HEK293 (cell line): ENCODE data around the gene USP1.

Experiments
- BCL11A ChIP-seq: fragments of 450-650 bp; formaldehyde crosslinking; IDR thresholded peaks from 2 replicates; pipeline ENCODE4 v1.5.1; 2016; ENCODE audit warnings: low read depth, missing biosample characterization, missing genetic modification characterization
- EGR2 ChIP-seq: fragments of 450-650 bp; formaldehyde crosslinking; IDR thresholded peaks from 2 replicates; pipeline ENCODE4 v1.5.1; 2016; ENCODE audit warnings: low read depth, missing biosample characterization, missing genetic modification characterization
- KLF16 ChIP-seq: fragments of 450-650 bp; formaldehyde crosslinking; IDR thresholded peaks from 2 replicates; pipeline ENCODE4 v1.5.1; 2017; ENCODE audit warnings: missing biosample characterization, missing genetic modification characterization
- KLF8 ChIP-seq: fragments of 450-650 bp; formaldehyde crosslinking; IDR thresholded peaks from 2 replicates; pipeline ENCODE4 v1.5.1; 2016; ENCODE audit warnings: missing biosample characterization, missing genetic modification characterization
- OVOL3 ChIP-seq: fragments of 450-650 bp; formaldehyde crosslinking; IDR thresholded peaks from 2 replicates; pipeline ENCODE4 v1.5.1; 2016; ENCODE audit warnings: missing biosample characterization, missing genetic modification characterization
- SCRT1 ChIP-seq: fragments of 450-650 bp; formaldehyde crosslinking; IDR thresholded peaks from 2 replicates; pipeline ENCODE4 v1.5.1; 2016; ENCODE audit warnings: missing biosample characterization, missing genetic modification characterization, borderline replicate concordance
- SCRT2 ChIP-seq: fragments of 450-650 bp; formaldehyde crosslinking; IDR thresholded peaks from 2 replicates; pipeline ENCODE4 v1.5.1; 2016; ENCODE audit warnings: missing biosample characterization, missing genetic modification characterization
- SP3 ChIP-seq: fragments of 450-650 bp; formaldehyde crosslinking; IDR thresholded peaks from 2 replicates; pipeline ENCODE4 v1.5.1; 2016; ENCODE audit warnings: missing biosample characterization, missing genetic modification characterization
- ZBTB8A ChIP-seq: fragments of 450-650 bp; formaldehyde crosslinking; IDR thresholded peaks from 2 replicates; pipeline ENCODE4 v1.5.1; 2016; ENCODE audit warnings: missing biosample characterization, missing genetic modification characterization
- ZFHX2 ChIP-seq: fragments of 450-650 bp; formaldehyde crosslinking; conservative IDR thresholded peaks from 2 replicates; pipeline ENCODE4 v1.5.1; 2016; ENCODE audit warnings: missing biosample characterization, missing genetic modification characterization
- ZFP3 ChIP-seq: fragments of 450-650 bp; formaldehyde crosslinking; IDR thresholded peaks from 2 replicates; pipeline ENCODE4 v1.5.1; 2016; ENCODE audit warnings: low read depth, missing biosample characterization, missing genetic modification characterization
- ZFP69B ChIP-seq: fragments of 450-650 bp; formaldehyde crosslinking; IDR thresholded peaks from 2 replicates; pipeline ENCODE4 v1.5.1; 2016; ENCODE audit warnings: missing biosample characterization, missing genetic modification characterization
- ZNF114 ChIP-seq: fragments of 450-650 bp; formaldehyde crosslinking; IDR thresholded peaks from 2 replicates; pipeline ENCODE4 v1.5.0; 2017; ENCODE audit warnings: missing biosample characterization, missing genetic modification characterization
- ZNF16 ChIP-seq: fragments of 450-650 bp; formaldehyde crosslinking; IDR thresholded peaks from 2 replicates; pipeline ENCODE4 v1.5.1; 2016; ENCODE audit warnings: low read depth, missing biosample characterization, missing genetic modification characterization
- ZNF174 ChIP-seq: fragments of 450-650 bp; formaldehyde crosslinking; IDR thresholded peaks from 2 replicates; pipeline ENCODE4 v1.5.0; 2017; ENCODE audit warnings: missing biosample characterization, mild to moderate bottlenecking, missing genetic modification characterization
- ZNF335 ChIP-seq: fragments of 450-650 bp; formaldehyde crosslinking; conservative IDR thresholded peaks from 2 replicates; pipeline ENCODE4 v1.5.1; 2016; ENCODE audit warnings: missing biosample characterization, missing genetic modification characterization
- ZNF394 ChIP-seq: fragments of 450-650 bp; formaldehyde crosslinking; IDR thresholded peaks from 2 replicates; pipeline ENCODE4 v1.5.1; 2016; ENCODE audit warnings: missing biosample characterization, missing genetic modification characterization, mild to moderate bottlenecking, moderate library complexity, borderline replicate concordance
- ZNF501 ChIP-seq: fragments of 450-650 bp; formaldehyde crosslinking; IDR thresholded peaks from 2 replicates; pipeline ENCODE4 v1.5.1; 2016; ENCODE audit warnings: missing biosample characterization, missing genetic modification characterization
- ZNF521 ChIP-seq: fragments of 450-650 bp; formaldehyde crosslinking; IDR thresholded peaks from 2 replicates; pipeline ENCODE4 v1.5.1; 2017; ENCODE audit warnings: missing biosample characterization, mild to moderate bottlenecking, missing genetic modification characterization
- ZNF610 ChIP-seq: fragments of 450-650 bp; formaldehyde crosslinking; IDR thresholded peaks from 2 replicates; pipeline ENCODE4 v1.5.1; 2016; ENCODE audit warnings: missing biosample characterization, missing genetic modification characterization, borderline replicate concordance
- ZNF660 ChIP-seq: fragments of 450-650 bp; IDR thresholded peaks from 2 replicates; pipeline ENCODE4 v1.5.1; 2018; ENCODE audit warnings: missing biosample characterization, mild to moderate bottlenecking, missing genetic modification characterization
- ZNF777 ChIP-seq: fragments of 450-650 bp; formaldehyde crosslinking; IDR thresholded peaks from 2 replicates; pipeline ENCODE4 v1.5.1; 2017; ENCODE audit warnings: missing biosample characterization, missing genetic modification characterization, borderline replicate concordance
- ZNF837 ChIP-seq: fragments of 450-650 bp; formaldehyde crosslinking; IDR thresholded peaks from 2 replicates; pipeline ENCODE4 v1.5.1; 2016; ENCODE audit warnings: missing biosample characterization, missing genetic modification characterization
- ZXDB ChIP-seq: fragments of 450-650 bp; formaldehyde crosslinking; IDR thresholded peaks from 2 replicates; pipeline ENCODE4 v1.5.1; 2016; ENCODE audit warnings: missing biosample characterization, missing genetic modification characterization
- TF ChIP-seq, protein P1 (sequence below): fragments of 450-650 bp; formaldehyde crosslinking; IDR thresholded peaks from 2 replicates; pipeline ENCODE4 v1.5.1; 2016; ENCODE audit warnings: missing biosample characterization, missing genetic modification characterization
- TF ChIP-seq, protein P2 (sequence below): fragments of 450-650 bp; formaldehyde crosslinking; optimal IDR thresholded peaks from 2 replicates; pipeline ENCODE3; 2016; ENCODE audit warnings: missing biosample characterization, mild to moderate bottlenecking, missing genetic modification characterization
- TF ChIP-seq, protein P3 (sequence below): fragments of 450-650 bp; IDR thresholded peaks from 2 replicates; pipeline ENCODE4 v1.5.1; 2018; ENCODE audit warnings: missing biosample characterization, mild to moderate bottlenecking, missing genetic modification characterization
- TF ChIP-seq, protein P4 (sequence below): fragments of 450-650 bp; formaldehyde crosslinking; conservative IDR thresholded peaks from 2 replicates; pipeline ENCODE4 v1.5.1; 2016; ENCODE audit warnings: low read depth, missing biosample characterization, missing genetic modification characterization

Gene USP1

DNA sequence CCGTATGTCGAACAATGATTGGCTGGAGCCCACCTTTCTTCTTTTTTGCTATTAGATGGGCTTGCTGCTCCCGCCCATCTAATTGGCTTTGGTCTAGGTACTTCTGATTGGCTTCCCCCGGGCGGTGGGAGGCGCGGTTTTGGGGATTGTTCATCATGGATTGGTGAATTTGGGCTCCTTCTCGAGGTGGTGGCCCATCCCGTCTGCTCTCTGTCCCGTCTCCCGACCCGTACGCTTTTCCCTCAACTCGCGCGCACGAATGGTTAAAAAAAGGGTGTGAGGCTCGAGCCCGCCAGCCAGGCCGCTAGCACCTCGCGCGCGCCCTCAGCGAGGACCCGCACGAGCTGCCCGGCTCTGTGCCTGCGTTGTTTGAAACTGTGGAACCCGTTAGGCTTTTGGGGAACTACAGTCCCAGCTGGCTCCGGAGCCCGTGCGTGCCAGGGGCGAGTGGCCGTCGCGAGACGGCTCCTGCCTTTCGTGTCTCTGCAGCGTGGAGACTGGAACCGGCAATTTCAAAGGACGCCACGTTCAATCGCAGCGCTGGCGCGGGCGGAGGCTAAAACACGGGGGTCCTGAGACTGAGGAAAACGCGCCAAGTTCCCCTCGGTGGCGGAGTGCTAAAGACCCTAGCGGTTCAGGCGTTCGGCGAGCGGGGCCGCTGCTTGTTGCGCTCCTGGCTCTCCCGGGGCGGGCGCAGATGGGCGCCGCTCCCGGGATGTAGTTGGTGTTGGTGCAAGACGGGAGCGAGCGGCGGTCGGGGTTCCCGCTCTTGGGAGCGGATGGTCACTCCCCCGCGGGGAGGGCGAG, at the start of gene USP1 (continued):
- TF ChIP-seq SCRT2 (tag by site-specific recombination): peak; percentile 96
- peak; percentile 88; the same call in 1 of the 2 replicates for TF ChIP-seq SP3
- TF ChIP-seq ZNF16 (tag by site-specific recombination): no peak
- TF ChIP-seq ZXDB (tag by site-specific recombination): peak; percentile 75
- peak; percentile 60; the same call in 1 of the 2 replicates for TF ChIP-seq ZNF610 (tag by site-specific recombination)
- peak; percentile 80; the same call in 1 of the 2 replicates for TF ChIP-seq ZBTB8A
- no peak for TF ChIP-seq ZNF521 (tag by site-specific recombination)
- peak; percentile 44 for TF ChIP-seq EGR2 (tag by site-specific recombination)
- TF ChIP-seq ZNF777 (tag by site-specific recombination): peak; percentile 48; the same call in 1 of the 2 replicates
- peak; percentile 75; the same call in 1 of the 2 replicates for TF ChIP-seq ZNF660 (tag by site-specific recombination)
- TF ChIP-seq, protein P1, sequence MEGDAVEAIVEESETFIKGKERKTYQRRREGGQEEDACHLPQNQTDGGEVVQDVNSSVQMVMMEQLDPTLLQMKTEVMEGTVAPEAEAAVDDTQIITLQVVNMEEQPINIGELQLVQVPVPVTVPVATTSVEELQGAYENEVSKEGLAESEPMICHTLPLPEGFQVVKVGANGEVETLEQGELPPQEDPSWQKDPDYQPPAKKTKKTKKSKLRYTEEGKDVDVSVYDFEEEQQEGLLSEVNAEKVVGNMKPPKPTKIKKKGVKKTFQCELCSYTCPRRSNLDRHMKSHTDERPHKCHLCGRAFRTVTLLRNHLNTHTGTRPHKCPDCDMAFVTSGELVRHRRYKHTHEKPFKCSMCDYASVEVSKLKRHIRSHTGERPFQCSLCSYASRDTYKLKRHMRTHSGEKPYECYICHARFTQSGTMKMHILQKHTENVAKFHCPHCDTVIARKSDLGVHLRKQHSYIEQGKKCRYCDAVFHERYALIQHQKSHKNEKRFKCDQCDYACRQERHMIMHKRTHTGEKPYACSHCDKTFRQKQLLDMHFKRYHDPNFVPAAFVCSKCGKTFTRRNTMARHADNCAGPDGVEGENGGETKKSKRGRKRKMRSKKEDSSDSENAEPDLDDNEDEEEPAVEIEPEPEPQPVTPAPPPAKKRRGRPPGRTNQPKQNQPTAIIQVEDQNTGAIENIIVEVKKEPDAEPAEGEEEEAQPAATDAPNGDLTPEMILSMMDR (tag by site-specific recombination): peak; percentile 49
- peak; percentile 92; the same call in 1 of the 2 replicates for TF ChIP-seq ZNF501 (tag by site-specific recombination)
- TF ChIP-seq, protein P2, sequence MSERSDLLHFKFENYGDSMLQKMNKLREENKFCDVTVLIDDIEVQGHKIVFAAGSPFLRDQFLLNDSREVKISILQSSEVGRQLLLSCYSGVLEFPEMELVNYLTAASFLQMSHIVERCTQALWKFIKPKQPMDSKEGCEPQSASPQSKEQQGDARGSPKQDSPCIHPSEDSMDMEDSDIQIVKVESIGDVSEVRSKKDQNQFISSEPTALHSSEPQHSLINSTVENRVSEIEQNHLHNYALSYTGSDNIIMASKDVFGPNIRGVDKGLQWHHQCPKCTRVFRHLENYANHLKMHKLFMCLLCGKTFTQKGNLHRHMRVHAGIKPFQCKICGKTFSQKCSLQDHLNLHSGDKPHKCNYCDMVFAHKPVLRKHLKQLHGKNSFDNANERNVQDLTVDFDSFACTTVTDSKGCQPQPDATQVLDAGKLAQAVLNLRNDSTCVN (tag by site-specific recombination): peak; percentile 96
- peak; percentile 71 for TF ChIP-seq KLF16 (tag by site-specific recombination)
- peak; percentile 56; the same call in 1 of the 2 replicates for TF ChIP-seq OVOL3 (tag by site-specific recombination)
- TF ChIP-seq ZFHX2 (tag by site-specific recombination): peak; percentile 64
- no peak for TF ChIP-seq ZNF174 (tag by site-specific recombination)
- peak; percentile 100 for TF ChIP-seq ZNF335 (tag by site-specific recombination)
- TF ChIP-seq ZNF114: no peak
- TF ChIP-seq, protein P3, sequence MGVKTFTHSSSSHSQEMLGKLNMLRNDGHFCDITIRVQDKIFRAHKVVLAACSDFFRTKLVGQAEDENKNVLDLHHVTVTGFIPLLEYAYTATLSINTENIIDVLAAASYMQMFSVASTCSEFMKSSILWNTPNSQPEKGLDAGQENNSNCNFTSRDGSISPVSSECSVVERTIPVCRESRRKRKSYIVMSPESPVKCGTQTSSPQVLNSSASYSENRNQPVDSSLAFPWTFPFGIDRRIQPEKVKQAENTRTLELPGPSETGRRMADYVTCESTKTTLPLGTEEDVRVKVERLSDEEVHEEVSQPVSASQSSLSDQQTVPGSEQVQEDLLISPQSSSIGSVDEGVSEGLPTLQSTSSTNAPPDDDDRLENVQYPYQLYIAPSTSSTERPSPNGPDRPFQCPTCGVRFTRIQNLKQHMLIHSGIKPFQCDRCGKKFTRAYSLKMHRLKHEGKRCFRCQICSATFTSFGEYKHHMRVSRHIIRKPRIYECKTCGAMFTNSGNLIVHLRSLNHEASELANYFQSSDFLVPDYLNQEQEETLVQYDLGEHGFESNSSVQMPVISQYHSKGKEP (tag by site-specific recombination): peak; percentile 16; the same call in 1 of the 2 replicates
- TF ChIP-seq ZNF837 (tag by site-specific recombination): no peak
- no peak for TF ChIP-seq ZFP3
- no peak; the same call in 1 of the 2 replicates for TF ChIP-seq ZFP69B (tag by site-specific recombination)
- TF ChIP-seq SCRT1 (tag by site-specific recombination): peak; percentile 84
- peak; percentile 65 for TF ChIP-seq ZNF394 (tag by site-specific recombination)
- peak; percentile 56; the same call in 1 of the 2 replicates for TF ChIP-seq BCL11A (tag by site-specific recombination)
- TF ChIP-seq KLF8 (tag by site-specific recombination): peak; percentile 65
- TF ChIP-seq, protein P4, sequence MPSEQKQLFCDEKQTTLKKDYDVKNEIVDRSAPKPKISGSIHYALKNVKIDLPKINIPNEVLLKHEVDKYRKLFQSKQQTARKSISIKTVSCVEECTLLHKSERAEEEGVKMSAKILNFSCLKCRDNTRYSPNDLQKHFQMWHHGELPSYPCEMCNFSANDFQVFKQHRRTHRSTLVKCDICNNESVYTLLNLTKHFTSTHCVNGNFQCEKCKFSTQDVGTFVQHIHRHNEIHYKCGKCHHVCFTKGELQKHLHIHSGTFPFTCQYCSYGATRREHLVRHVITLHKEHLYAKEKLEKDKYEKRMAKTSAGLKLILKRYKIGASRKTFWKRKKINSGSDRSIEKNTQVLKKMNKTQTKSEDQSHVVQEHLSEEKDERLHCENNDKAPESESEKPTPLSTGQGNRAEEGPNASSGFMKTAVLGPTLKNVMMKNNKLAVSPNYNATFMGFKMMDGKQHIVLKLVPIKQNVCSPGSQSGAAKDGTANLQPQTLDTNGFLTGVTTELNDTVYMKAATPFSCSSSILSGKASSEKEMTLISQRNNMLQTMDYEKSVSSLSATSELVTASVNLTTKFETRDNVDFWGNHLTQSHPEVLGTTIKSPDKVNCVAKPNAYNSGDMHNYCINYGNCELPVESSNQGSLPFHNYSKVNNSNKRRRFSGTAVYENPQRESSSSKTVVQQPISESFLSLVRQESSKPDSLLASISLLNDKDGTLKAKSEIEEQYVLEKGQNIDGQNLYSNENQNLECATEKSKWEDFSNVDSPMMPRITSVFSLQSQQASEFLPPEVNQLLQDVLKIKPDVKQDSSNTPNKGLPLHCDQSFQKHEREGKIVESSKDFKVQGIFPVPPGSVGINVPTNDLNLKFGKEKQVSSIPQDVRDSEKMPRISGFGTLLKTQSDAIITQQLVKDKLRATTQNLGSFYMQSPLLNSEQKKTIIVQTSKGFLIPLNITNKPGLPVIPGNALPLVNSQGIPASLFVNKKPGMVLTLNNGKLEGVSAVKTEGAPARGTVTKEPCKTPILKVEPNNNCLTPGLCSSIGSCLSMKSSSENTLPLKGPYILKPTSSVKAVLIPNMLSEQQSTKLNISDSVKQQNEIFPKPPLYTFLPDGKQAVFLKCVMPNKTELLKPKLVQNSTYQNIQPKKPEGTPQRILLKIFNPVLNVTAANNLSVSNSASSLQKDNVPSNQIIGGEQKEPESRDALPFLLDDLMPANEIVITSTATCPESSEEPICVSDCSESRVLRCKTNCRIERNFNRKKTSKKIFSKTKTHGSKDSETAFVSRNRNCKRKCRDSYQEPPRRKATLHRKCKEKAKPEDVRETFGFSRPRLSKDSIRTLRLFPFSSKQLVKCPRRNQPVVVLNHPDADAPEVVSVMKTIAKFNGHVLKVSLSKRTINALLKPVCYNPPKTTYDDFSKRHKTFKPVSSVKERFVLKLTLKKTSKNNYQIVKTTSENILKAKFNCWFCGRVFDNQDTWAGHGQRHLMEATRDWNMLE: peak; percentile 51
